H1 (cell line): ENCODE results near the gene SHISA8.

Source experiments
- CBX8 ChIP-seq: fragments of 300-800, 300-1000 bp; sonication (generic); IDR thresholded peaks from 2 replicates; pipeline ENCODE4 v1.7.1; 2016; ENCODE audit warnings: low read depth, low read length, borderline replicate concordance
- CREB1 ChIP-seq: IDR thresholded peaks from 2 replicates; pipeline ENCODE4 v1.6.1; 2012; ENCODE audit warnings: inconsistent platforms
- HDAC6 ChIP-seq: IDR thresholded peaks from one replicate; pipeline ENCODE4 v1.7.1; 2012; ENCODE audit warnings: low read depth, mild to moderate bottlenecking, inconsistent platforms, low read length, moderate library complexity
- KDM1A ChIP-seq: fragments of 200-600, 300-600 bp; sonication (generic); IDR thresholded peaks from 2 replicates; pipeline ENCODE4 v1.7.1; 2016; ENCODE audit warnings: mild to moderate bottlenecking, low read length, borderline replicate concordance
- MAFK ChIP-seq: IDR thresholded peaks from 2 replicates; pipeline ENCODE4 v1.6.1; 2012; ENCODE audit warnings: low read depth, mild to moderate bottlenecking, improper control_type of control experiment, low read length
- NANOG ChIP-seq: IDR thresholded peaks from 2 replicates; pipeline ENCODE4 v1.6.1; 2011; ENCODE audit warnings: low read length, low read depth, mild to moderate bottlenecking, inconsistent platforms; ENCODE audit not compliant: insufficient read depth, poor library complexity, severe bottlenecking
- POLR2A ChIP-seq, 2 experiments: IDR thresholded peaks; 1 replicate in 1 of 2; 2 replicates in 1 of 2; pipeline ENCODE4 v1.6.1; 2011; ENCODE audit warnings: low read depth in 2 of 2, low read length in 2 of 2, mild to moderate bottlenecking in 2 of 2; ENCODE audit errors: control extremely low read depth in 1 of 2
- RAD21 ChIP-seq, 2 experiments: IDR thresholded peaks in 1 of 2; conservative IDR thresholded peaks in 1 of 2; 2 replicates each; pipeline ENCODE4 v1.6.1; 2011; ENCODE audit warnings: low read depth in 2 of 2, low read length in 2 of 2, improper control_type of control experiment in 1 of 2, inconsistent platforms in 1 of 2, mild to moderate bottlenecking in 1 of 2, moderate library complexity in 1 of 2
- RXRA ChIP-seq: IDR thresholded peaks from 2 replicates; pipeline ENCODE4 v1.6.1; 2011; ENCODE audit warnings: low read depth, mild to moderate bottlenecking, low read length, moderate library complexity; ENCODE audit not compliant: insufficient read depth
- SIN3A ChIP-seq, 2 experiments: IDR thresholded peaks in 1 of 2; conservative IDR thresholded peaks in 1 of 2; 2 replicates each; pipeline ENCODE4 v1.6.1; 2011 to 2012; ENCODE audit warnings: low read length in 2 of 2, improper control_type of control experiment in 1 of 2, low read depth in 1 of 2, mild to moderate bottlenecking in 1 of 2
- TCF12 ChIP-seq: IDR thresholded peaks from 2 replicates; pipeline ENCODE4 v1.6.1; 2011; ENCODE audit warnings: low read depth, mild to moderate bottlenecking, low read length
- ZNF274 ChIP-seq: IDR thresholded peaks from 2 replicates; pipeline ENCODE4 v1.7.0; 2012; ENCODE audit warnings: low read length, borderline replicate concordance; ENCODE audit errors: extremely low read depth
- TF ChIP-seq, protein P1 (sequence below), 3 experiments: IDR thresholded peaks; 1 replicate in 2 of 3; 2 replicates in 1 of 3; pipeline versions ENCODE4 v1.5.1 to v1.6.1; 2011; ENCODE audit warnings: low read length in 3 of 3, mild to moderate bottlenecking in 3 of 3, inconsistent platforms in 2 of 3, low read depth in 1 of 3, moderate library complexity in 1 of 3; ENCODE audit not compliant: insufficient read depth in 1 of 3; ENCODE audit errors: control extremely low read depth in 1 of 3

- TF ChIP-seq, protein P1, sequence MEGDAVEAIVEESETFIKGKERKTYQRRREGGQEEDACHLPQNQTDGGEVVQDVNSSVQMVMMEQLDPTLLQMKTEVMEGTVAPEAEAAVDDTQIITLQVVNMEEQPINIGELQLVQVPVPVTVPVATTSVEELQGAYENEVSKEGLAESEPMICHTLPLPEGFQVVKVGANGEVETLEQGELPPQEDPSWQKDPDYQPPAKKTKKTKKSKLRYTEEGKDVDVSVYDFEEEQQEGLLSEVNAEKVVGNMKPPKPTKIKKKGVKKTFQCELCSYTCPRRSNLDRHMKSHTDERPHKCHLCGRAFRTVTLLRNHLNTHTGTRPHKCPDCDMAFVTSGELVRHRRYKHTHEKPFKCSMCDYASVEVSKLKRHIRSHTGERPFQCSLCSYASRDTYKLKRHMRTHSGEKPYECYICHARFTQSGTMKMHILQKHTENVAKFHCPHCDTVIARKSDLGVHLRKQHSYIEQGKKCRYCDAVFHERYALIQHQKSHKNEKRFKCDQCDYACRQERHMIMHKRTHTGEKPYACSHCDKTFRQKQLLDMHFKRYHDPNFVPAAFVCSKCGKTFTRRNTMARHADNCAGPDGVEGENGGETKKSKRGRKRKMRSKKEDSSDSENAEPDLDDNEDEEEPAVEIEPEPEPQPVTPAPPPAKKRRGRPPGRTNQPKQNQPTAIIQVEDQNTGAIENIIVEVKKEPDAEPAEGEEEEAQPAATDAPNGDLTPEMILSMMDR (IDR thresholded peaks at IDR 0.05; ENCODE audit: control extremely low read depth in 1 of 3, insufficient read depth in 1 of 3, low read depth in 1 of 3, low read length in 3 of 3): no peak
- no peak for TF ChIP-seq CBX8
- no peak for TF ChIP-seq CREB1
- TF ChIP-seq MAFK: no peak
- TF ChIP-seq TCF12: no peak
- TF ChIP-seq KDM1A: no peak
- no peak for TF ChIP-seq POLR2A (IDR thresholded peaks at IDR 0.05; ENCODE audit: control extremely low read depth in 1 of 2, low read depth in 2 of 2, low read length in 2 of 2)
- no peak for TF ChIP-seq NANOG
- no peak for TF ChIP-seq HDAC6
- TF ChIP-seq RAD21 (IDR thresholded peaks at IDR 0.05 in 1 of 2, conservative IDR thresholded peaks at IDR 0.05 in 1 of 2; ENCODE audit: low read depth in 2 of 2, low read length in 2 of 2): no peak
- TF ChIP-seq SIN3A (conservative IDR thresholded peaks at IDR 0.05 in 1 of 2, IDR thresholded peaks at IDR 0.05 in 1 of 2; ENCODE audit: low read depth in 1 of 2, low read length in 2 of 2): no peak
- TF ChIP-seq ZNF274: no peak
- TF ChIP-seq RXRA: no peak
Observed at GRCh38 chr22:41922328-41922727, 7.5 kb upstream of the SHISA8 start.
